Mesenchymal stem cell (in vitro differentiated cells and primary cell): Measurements from ENCODE around the gene TIAM2.

ENCODE experiments used
- DNase-seq: peaks from one replicate; pipeline ENCODE4 v3.0.0-alpha.2; 2013
- H2AFZ ChIP-seq: one replicate; pipeline ENCODE4 v1.6.1; 2013; ENCODE audit warnings: low read depth, mild to moderate bottlenecking, control low read depth, inconsistent platforms, low read length, moderate library complexity
- H2AK5ac ChIP-seq: 2 replicates; pipeline ENCODE4 v1.6.1; 2013; ENCODE audit warnings: low read length, moderate library complexity, mild to moderate bottlenecking, inconsistent platforms; ENCODE audit not compliant: severe bottlenecking
- H2BK120ac ChIP-seq: one replicate; pipeline ENCODE4 v1.6.1; 2013; ENCODE audit warnings: low read depth, mild to moderate bottlenecking, inconsistent platforms, low read length, moderate library complexity
- H2BK12ac ChIP-seq, 2 experiments: one replicate each; pipeline ENCODE4 v1.6.1; 2013; ENCODE audit warnings: inconsistent platforms in 2 of 2, low read length in 2 of 2, mild to moderate bottlenecking in 2 of 2, moderate library complexity in 2 of 2, control low read depth in 1 of 2
- H2BK15ac ChIP-seq: one replicate; pipeline ENCODE4 v1.6.1; 2013; ENCODE audit warnings: mild to moderate bottlenecking, low read depth, inconsistent platforms; ENCODE audit not compliant: poor library complexity, severe bottlenecking
- H2BK5ac ChIP-seq: 2 replicates; pipeline ENCODE4 v1.6.1; 2013; ENCODE audit warnings: low read depth, mild to moderate bottlenecking, low read length, control low read depth, inconsistent platforms; ENCODE audit not compliant: poor library complexity, severe bottlenecking
- H3K14ac ChIP-seq, 2 experiments: one replicate each; pipeline ENCODE4 v1.6.1; 2013; ENCODE audit warnings: inconsistent platforms in 2 of 2, low read length in 2 of 2, control low read depth in 1 of 2, mild to moderate bottlenecking in 1 of 2, moderate library complexity in 1 of 2
- H3K18ac ChIP-seq, 2 experiments: one replicate each; pipeline ENCODE4 v1.6.1; 2013; ENCODE audit warnings: inconsistent platforms in 2 of 2, low read length in 2 of 2, control low read depth in 1 of 2, low read depth in 1 of 2, mild to moderate bottlenecking in 1 of 2
- H3K23ac ChIP-seq, 2 experiments: one replicate each; pipeline ENCODE4 v1.6.1; 2013; ENCODE audit warnings: inconsistent platforms in 2 of 2, low read length in 2 of 2, mild to moderate bottlenecking in 2 of 2, moderate library complexity in 2 of 2, control low read depth in 1 of 2
- H3K27ac ChIP-seq: 2 replicates; pipeline ENCODE4 v1.5.1; 2013; ENCODE audit warnings: mild to moderate bottlenecking, moderate library complexity, low read length, control low read depth, inconsistent platforms; ENCODE audit not compliant: poor library complexity, severe bottlenecking
- H3K27me3 ChIP-seq, 2 experiments: 2 replicates each; pipeline versions ENCODE4 v1.6.1 to v1.7.0; 2013; ENCODE audit warnings: low read length in 2 of 2, mild to moderate bottlenecking in 2 of 2, moderate library complexity in 2 of 2, control low read depth in 1 of 2, inconsistent platforms in 1 of 2; ENCODE audit not compliant: control insufficient read depth in 1 of 2, insufficient read depth in 1 of 2
- H3K36me3 ChIP-seq, 2 experiments: 2 replicates each; pipeline versions ENCODE4 v1.6.1 to v1.7.0; 2013; ENCODE audit warnings: low read length in 2 of 2, control low read depth in 1 of 2, inconsistent platforms in 1 of 2, low read depth in 1 of 2, mild to moderate bottlenecking in 1 of 2; ENCODE audit not compliant: insufficient read depth in 2 of 2, control insufficient read depth in 1 of 2
- H3K4ac ChIP-seq, 2 experiments: one replicate each; pipeline ENCODE4 v1.6.1; 2013; ENCODE audit warnings: inconsistent platforms in 2 of 2, low read length in 2 of 2, mild to moderate bottlenecking in 2 of 2, moderate library complexity in 2 of 2, control low read depth in 1 of 2, low read depth in 1 of 2
- H3K4me1 ChIP-seq: 2 replicates; pipeline ENCODE4 v1.6.1; 2013; ENCODE audit warnings: low read depth, low read length, control low read depth; ENCODE audit not compliant: control insufficient read depth, insufficient read depth
- H3K4me2 ChIP-seq: 2 replicates; pipeline ENCODE4 v1.6.1; 2013; ENCODE audit warnings: low read length, mild to moderate bottlenecking, inconsistent platforms; ENCODE audit not compliant: poor library complexity, severe bottlenecking
- H3K4me3 ChIP-seq, 2 experiments: 2 replicates each; pipeline versions ENCODE4 v1.5.1 to v1.7.0; 2013; ENCODE audit warnings: low read length in 2 of 2, mild to moderate bottlenecking in 2 of 2, control low read depth in 1 of 2, low read depth in 1 of 2; ENCODE audit not compliant: insufficient read depth in 1 of 2
- H3K79me1 ChIP-seq: replicated peaks from 2 replicates; pipeline ENCODE4 v1.6.1; 2013; ENCODE audit warnings: mild to moderate bottlenecking, control low read depth, low read length, inconsistent platforms; ENCODE audit not compliant: poor library complexity, severe bottlenecking
- H3K9ac ChIP-seq: 2 replicates; pipeline ENCODE4 v1.7.0; 2013; ENCODE audit warnings: mild to moderate bottlenecking, low read length, moderate library complexity
- H3K9me3 ChIP-seq: 2 replicates; pipeline ENCODE4 v1.7.0; 2013; ENCODE audit warnings: mild to moderate bottlenecking, low read length; ENCODE audit not compliant: control insufficient read depth
- H4K8ac ChIP-seq: one replicate; pipeline ENCODE4 v1.6.1; 2013; ENCODE audit warnings: inconsistent platforms, mild to moderate bottlenecking, low read length, moderate library complexity
- H4K91ac ChIP-seq: one replicate; pipeline ENCODE4 v1.6.1; 2013; ENCODE audit warnings: mild to moderate bottlenecking, low read length, inconsistent platforms
- WGBS: methylation state at CpG from one replicate; pipeline ENCODE4 v1.1.7; 2013; ENCODE audit warnings: mixed read lengths; 5-methylcytosine and 5-hydroxymethylcytosine counted together

The TIAM2 gene

GRCh38 chr6:155040901-155041650 is 46.0 kb downstream of the TIAM2 start:
- no peaks in the 10 kb centered on the region for H3K36me3 ChIP-seq
- no peak overlapping the region for H3K4me2 ChIP-seq
- no peak overlapping the region for H2BK5ac ChIP-seq
- H4K91ac ChIP-seq: no peak overlapping the region
- peaks cover 1% of the 10 kb centered on the region for H3K4me1 ChIP-seq
- H3K4ac ChIP-seq: no peak overlapping the region
- H3K14ac ChIP-seq: no peak overlapping the region
- H3K27me3 ChIP-seq: no peaks in the 10 kb centered on the region
- no peaks in the 10 kb centered on the region for H3K9me3 ChIP-seq
- H3K4me3 ChIP-seq: no peak overlapping the region
- H3K9ac ChIP-seq: peak overlapping the region; percentile 39
- no peak overlapping the region for H3K23ac ChIP-seq
- H4K8ac ChIP-seq: no peak overlapping the region
- H3K27ac ChIP-seq: no peak overlapping the region
- no peak overlapping the region for H2AFZ ChIP-seq
- WGBS: 95% methylated on average over 1 of the region's 2 CpGs
- H2BK12ac ChIP-seq: no peak overlapping the region
- H2BK15ac ChIP-seq: no peak overlapping the region
- DNase-seq: no peak
- H2BK120ac ChIP-seq: no peak overlapping the region
- H2AK5ac ChIP-seq: no peak overlapping the region
- H3K79me1 ChIP-seq: no peaks in the 10 kb centered on the region
- no peak overlapping the region for H3K18ac ChIP-seq

DNA sequence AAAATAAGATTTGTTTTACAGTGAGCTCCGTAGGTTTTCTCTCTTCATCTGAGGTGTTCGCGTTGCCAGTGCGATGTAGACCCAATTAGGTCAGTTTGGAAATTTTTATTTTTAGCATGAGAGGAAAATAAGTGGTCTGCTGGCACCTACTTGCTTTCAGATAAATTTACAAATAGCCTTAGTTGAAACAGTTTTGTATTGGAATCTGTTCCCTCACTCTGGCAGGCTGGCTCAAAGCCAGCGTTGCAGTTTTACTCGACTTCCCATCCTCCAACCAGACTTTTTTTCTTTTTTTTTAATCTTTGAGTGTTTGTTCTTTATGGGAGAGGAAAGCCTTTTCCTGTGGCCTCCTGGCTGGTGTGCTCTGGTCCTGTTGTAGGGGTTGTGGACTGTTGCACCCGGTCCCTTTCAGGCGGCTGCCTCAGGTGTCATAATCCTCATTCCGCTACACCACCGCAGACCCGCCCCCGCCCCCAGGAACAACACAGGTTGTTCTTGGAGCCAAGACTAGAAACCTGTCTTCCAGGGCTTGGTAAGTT is 46.7 kb downstream of the TIAM2 start:
- H3K4me2 ChIP-seq: no peak overlapping the region
- H3K27ac ChIP-seq: no peak overlapping the region
- no peak overlapping the region for H2BK12ac ChIP-seq
- H3K79me1 ChIP-seq: no peaks in the 10 kb centered on the region
- no peak overlapping the region for H2BK120ac ChIP-seq
- H3K9ac ChIP-seq: peak overlapping the region; percentile 39
- no peak overlapping the region for H2AFZ ChIP-seq
- no peak overlapping the region for H3K18ac ChIP-seq
- WGBS: 95% methylated on average over 10 of the region's 12 CpGs
- no peaks in the 10 kb centered on the region for H3K27me3 ChIP-seq
- peaks cover 1% of the 10 kb centered on the region for H3K4me1 ChIP-seq
- no peak for DNase-seq
- no peaks in the 10 kb centered on the region for H3K9me3 ChIP-seq
- no peak overlapping the region for H3K4me3 ChIP-seq
- H4K8ac ChIP-seq: no peak overlapping the region
- no peak overlapping the region for H3K4ac ChIP-seq
- no peak overlapping the region for H4K91ac ChIP-seq
- H3K14ac ChIP-seq: no peak overlapping the region
- no peak overlapping the region for H3K23ac ChIP-seq
- H3K36me3 ChIP-seq: no peaks in the 10 kb centered on the region
- H2BK5ac ChIP-seq: no peak overlapping the region
- H2BK15ac ChIP-seq: no peak overlapping the region
- H2AK5ac ChIP-seq: no peak overlapping the region

GRCh38 chr6:155042983-155043382 is 47.9 kb downstream of the TIAM2 start:
- Histone ChIP-seq H3K9ac (no peak overlapping the region), H3K4me3 (no peak overlapping the region), H3K4ac (no peak overlapping the region), H2BK15ac (no peak overlapping the region), H3K9me3 (no peaks in the 10 kb centered on the region), H3K4me1 (peaks cover 1% of the 10 kb centered on the region), H3K14ac (no peak overlapping the region), H2AK5ac (no peak overlapping the region), H2BK120ac (no peak overlapping the region), H3K18ac (no peak overlapping the region), H2BK12ac (no peak overlapping the region), H4K8ac (no peak overlapping the region), H3K4me2 (no peak overlapping the region), H2AFZ (no peak overlapping the region), H3K27ac (no peak overlapping the region), H4K91ac (no peak overlapping the region), H3K27me3 (no peaks in the 10 kb centered on the region), H3K23ac (no peak overlapping the region), H3K79me1 (no peaks in the 10 kb centered on the region), H2BK5ac (no peak overlapping the region), H3K36me3 (no peaks in the 10 kb centered on the region)
- DNase-seq: no peak
- WGBS: 84% methylated on average over 2 of the region's 2 CpGs

DNA sequence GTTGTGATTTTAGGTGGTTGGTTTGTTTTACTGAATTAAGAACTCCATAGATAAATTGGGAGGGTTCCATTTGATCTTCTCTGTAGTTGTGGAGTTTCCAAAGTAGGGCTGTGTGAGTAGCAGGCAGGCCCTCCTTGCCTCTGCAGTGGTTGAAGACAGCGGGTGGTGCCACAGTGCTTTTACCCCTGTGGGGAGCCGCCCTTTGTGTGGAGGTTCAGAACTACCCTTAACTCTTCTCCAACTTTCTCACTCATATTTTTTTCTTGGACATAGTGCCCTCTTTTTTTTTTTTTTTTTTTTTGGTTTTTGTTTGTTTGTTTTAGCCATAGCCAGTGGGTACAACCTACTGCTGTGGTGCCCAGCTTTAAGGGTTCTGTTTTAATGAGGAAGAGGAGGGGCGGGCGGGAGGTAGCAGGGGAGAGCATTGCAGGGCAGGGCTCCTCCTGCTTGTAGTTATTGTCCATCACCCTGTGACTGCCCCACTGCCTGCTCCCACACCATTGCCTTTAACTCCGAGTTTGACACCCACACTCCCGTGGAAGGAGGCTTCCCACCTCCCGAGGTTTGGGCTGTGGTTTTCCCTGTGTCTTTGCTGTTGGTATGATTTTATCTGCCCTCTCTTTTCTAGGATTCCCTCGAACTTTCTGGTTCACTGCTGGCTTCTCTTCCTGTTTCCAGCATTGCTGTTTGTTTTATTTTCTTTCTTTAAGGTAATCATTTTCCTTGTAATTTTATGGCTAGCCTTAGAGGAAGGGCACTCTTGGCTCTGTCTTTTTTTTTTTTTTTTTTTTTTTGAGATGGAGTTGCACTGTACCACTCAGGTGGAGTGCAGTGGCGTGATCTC is 50.7 kb downstream of the TIAM2 start:
- Histone ChIP-seq H3K4ac (no peak overlapping the region), H3K79me1 (no peaks in the 10 kb centered on the region), H3K27me3 (no peaks in the 10 kb centered on the region), H2AFZ (no peak overlapping the region), H3K36me3 (no peaks in the 10 kb centered on the region), H4K8ac (no peak overlapping the region), H2BK15ac (no peak overlapping the region), H2BK12ac (no peak overlapping the region), H3K9ac (no peak overlapping the region), H3K4me2 (no peak overlapping the region), H3K23ac (no peak overlapping the region), H4K91ac (no peak overlapping the region), H3K18ac (no peak overlapping the region), H3K14ac (no peak overlapping the region), H3K4me1 (peaks cover 3% of the 10 kb centered on the region), H2BK120ac (no peak overlapping the region), H2AK5ac (no peak overlapping the region), H3K9me3 (no peaks in the 10 kb centered on the region), H2BK5ac (no peak overlapping the region), H3K4me3 (no peak overlapping the region), H3K27ac (no peak overlapping the region)
- WGBS: 96% methylated on average over 5 of the region's 9 CpGs
- DNase-seq: no peak
